ENCODE data around the gene POLD1. TPM values are rescaled to one million over a fixed set of nuclear protein-coding genes. Genes with fewer than 3 reads are reported as not detected.

Gene POLD1
- total and polyA plus RNA-seq, 2 of the 13 experiments (the other 11 are each of a cell fraction or from before 2014, with no cell fraction given): 17.4 to 54.0 TPM

DNA sequence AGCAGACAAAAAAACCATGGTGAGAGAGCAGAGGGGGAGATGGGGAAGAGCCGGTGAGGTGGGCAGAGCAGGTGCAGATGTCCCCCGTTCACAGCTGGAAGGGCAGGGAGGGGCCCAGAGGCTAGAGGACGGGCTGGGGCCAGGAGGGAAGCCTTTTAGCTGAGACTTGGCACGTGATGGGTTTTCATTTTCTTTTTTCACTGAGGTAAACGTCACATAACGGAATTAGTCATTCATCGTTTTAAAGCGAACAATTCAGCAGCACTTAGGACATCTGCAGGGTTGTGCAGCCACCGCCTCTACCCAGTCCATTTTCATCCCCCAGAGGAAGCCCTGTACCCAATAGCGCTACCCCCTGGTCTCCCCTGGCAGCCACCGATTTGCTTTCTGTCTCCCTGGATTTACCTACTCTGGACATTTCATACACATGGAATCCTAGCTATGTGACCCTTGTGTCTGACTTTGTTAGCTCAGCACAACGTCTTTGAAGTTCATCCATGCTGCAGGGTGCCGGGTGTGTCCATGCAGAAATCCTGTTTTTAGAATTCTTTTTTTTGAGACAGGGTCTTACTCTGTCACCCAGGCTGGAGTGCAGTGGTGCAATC, 76.1 kb downstream of the POLD1 start (continued):
- TF ChIP-seq, protein P1, sequence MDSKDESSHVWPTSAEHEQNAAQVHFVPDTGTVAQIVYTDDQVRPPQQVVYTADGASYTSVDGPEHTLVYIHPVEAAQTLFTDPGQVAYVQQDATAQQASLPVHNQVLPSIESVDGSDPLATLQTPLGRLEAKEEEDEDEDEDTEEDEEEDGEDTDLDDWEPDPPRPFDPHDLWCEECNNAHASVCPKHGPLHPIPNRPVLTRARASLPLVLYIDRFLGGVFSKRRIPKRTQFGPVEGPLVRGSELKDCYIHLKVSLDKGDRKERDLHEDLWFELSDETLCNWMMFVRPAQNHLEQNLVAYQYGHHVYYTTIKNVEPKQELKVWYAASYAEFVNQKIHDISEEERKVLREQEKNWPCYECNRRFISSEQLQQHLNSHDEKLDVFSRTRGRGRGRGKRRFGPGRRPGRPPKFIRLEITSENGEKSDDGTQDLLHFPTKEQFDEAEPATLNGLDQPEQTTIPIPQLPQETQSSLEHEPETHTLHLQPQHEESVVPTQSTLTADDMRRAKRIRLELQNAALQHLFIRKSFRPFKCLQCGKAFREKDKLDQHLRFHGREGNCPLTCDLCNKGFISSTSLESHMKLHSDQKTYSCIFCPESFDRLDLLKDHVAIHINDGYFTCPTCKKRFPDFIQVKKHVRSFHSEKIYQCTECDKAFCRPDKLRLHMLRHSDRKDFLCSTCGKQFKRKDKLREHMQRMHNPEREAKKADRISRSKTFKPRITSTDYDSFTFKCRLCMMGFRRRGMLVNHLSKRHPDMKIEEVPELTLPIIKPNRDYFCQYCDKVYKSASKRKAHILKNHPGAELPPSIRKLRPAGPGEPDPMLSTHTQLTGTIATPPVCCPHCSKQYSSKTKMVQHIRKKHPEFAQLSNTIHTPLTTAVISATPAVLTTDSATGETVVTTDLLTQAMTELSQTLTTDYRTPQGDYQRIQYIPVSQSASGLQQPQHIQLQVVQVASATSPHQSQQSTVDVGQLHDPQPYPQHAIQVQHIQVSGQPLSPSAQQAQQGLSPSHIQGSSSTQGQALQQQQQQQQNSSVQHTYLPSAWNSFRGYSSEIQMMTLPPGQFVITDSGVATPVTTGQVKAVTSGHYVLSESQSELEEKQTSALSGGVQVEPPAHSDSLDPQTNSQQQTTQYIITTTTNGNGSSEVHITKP (CRISPR knock-in tag; IDR thresholded peaks at IDR 0.05; ENCODE audit: low read depth): peak; percentile 76; the same call in 1 of the 2 replicates
- no peak for TF ChIP-seq GATAD1 (CRISPR knock-in tag; IDR thresholded peaks at IDR 0.05)
- TF ChIP-seq, protein P2, sequence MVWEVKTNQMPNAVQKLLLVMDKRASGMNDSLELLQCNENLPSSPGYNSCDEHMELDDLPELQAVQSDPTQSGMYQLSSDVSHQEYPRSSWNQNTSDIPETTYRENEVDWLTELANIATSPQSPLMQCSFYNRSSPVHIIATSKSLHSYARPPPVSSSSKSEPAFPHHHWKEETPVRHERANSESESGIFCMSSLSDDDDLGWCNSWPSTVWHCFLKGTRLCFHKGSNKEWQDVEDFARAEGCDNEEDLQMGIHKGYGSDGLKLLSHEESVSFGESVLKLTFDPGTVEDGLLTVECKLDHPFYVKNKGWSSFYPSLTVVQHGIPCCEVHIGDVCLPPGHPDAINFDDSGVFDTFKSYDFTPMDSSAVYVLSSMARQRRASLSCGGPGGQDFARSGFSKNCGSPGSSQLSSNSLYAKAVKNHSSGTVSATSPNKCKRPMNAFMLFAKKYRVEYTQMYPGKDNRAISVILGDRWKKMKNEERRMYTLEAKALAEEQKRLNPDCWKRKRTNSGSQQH (CRISPR knock-in tag; IDR thresholded peaks at IDR 0.05; ENCODE audit: low read depth): no peak
- peak; percentile 99 for TF ChIP-seq TEAD3 (CRISPR knock-in tag; optimal IDR thresholded peaks at IDR 0.05; ENCODE audit: borderline replicate concordance)
- TF ChIP-seq ZNF530 (CRISPR knock-in tag; IDR thresholded peaks at IDR 0.05; ENCODE audit: low read depth): no peak
- TF ChIP-seq ZNF256 (CRISPR knock-in tag; conservative IDR thresholded peaks at IDR 0.05): no peak
- no peak for TF ChIP-seq GTF3A (CRISPR knock-in tag; conservative IDR thresholded peaks at IDR 0.05)
- peak; percentile 83 for TF ChIP-seq NR2F6 (IDR thresholded peaks at IDR 0.05)
- TF ChIP-seq NR2F6 (CRISPR knock-in tag; IDR thresholded peaks at IDR 0.05): peak; percentile 95
- no peak for TF ChIP-seq ZNF260 (CRISPR knock-in tag; IDR thresholded peaks at IDR 0.05; ENCODE audit: borderline replicate concordance, low read depth)
- TF ChIP-seq ZNF446 (CRISPR knock-in tag; IDR thresholded peaks at IDR 0.05): no peak
- TF ChIP-seq, protein P3, sequence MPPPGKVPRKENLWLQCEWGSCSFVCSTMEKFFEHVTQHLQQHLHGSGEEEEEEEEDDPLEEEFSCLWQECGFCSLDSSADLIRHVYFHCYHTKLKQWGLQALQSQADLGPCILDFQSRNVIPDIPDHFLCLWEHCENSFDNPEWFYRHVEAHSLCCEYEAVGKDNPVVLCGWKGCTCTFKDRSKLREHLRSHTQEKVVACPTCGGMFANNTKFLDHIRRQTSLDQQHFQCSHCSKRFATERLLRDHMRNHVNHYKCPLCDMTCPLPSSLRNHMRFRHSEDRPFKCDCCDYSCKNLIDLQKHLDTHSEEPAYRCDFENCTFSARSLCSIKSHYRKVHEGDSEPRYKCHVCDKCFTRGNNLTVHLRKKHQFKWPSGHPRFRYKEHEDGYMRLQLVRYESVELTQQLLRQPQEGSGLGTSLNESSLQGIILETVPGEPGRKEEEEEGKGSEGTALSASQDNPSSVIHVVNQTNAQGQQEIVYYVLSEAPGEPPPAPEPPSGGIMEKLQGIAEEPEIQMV (CRISPR knock-in tag; IDR thresholded peaks at IDR 0.05; ENCODE audit: low read depth): no peak
- no peak for TF ChIP-seq ADNP (CRISPR knock-in tag; IDR thresholded peaks at IDR 0.05)
- no peak for TF ChIP-seq STAT5B (CRISPR knock-in tag; IDR thresholded peaks at IDR 0.05)
- no peak for TF ChIP-seq ZNF703 (CRISPR knock-in tag; IDR thresholded peaks at IDR 0.05; ENCODE audit: borderline replicate concordance)
- TF ChIP-seq, protein P4, sequence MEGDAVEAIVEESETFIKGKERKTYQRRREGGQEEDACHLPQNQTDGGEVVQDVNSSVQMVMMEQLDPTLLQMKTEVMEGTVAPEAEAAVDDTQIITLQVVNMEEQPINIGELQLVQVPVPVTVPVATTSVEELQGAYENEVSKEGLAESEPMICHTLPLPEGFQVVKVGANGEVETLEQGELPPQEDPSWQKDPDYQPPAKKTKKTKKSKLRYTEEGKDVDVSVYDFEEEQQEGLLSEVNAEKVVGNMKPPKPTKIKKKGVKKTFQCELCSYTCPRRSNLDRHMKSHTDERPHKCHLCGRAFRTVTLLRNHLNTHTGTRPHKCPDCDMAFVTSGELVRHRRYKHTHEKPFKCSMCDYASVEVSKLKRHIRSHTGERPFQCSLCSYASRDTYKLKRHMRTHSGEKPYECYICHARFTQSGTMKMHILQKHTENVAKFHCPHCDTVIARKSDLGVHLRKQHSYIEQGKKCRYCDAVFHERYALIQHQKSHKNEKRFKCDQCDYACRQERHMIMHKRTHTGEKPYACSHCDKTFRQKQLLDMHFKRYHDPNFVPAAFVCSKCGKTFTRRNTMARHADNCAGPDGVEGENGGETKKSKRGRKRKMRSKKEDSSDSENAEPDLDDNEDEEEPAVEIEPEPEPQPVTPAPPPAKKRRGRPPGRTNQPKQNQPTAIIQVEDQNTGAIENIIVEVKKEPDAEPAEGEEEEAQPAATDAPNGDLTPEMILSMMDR (CRISPR knock-in tag; IDR thresholded peaks at IDR 0.05): peak; percentile 70
- 0 out of 3 replicates have a peak, but pooled peaks have one; percentile 11 for TF ChIP-seq MXI1 (IDR thresholded peaks at IDR 0.05; ENCODE audit: borderline replicate concordance, low read depth, low read length)
- TF ChIP-seq KAT7 (CRISPR knock-in tag; IDR thresholded peaks at IDR 0.05; ENCODE audit: borderline replicate concordance): no peak
- TF ChIP-seq RORA (CRISPR knock-in tag; IDR thresholded peaks at IDR 0.05): no peak
- TF ChIP-seq TP53 (CRISPR knock-in tag; conservative IDR thresholded peaks at IDR 0.05): no peak
- TF ChIP-seq NFRKB (IDR thresholded peaks at IDR 0.05): no peak
- no peak for TF ChIP-seq AGO1 (IDR thresholded peaks at IDR 0.05; ENCODE audit: low read depth, low read length, poor library complexity, severe bottlenecking)
- TF ChIP-seq FOXM1 (CRISPR knock-in tag; IDR thresholded peaks at IDR 0.05): no peak
- no peak for TF ChIP-seq ZFP82 (CRISPR knock-in tag; IDR thresholded peaks at IDR 0.05; ENCODE audit: borderline replicate concordance)
- no peak for TF ChIP-seq HCFC1 (IDR thresholded peaks at IDR 0.05; ENCODE audit: low read depth, low read length)

All from HepG2 (cell line).